GM12878 (cell line): ENCODE measurements around the gene RGR. TPM values are rescaled to one million over a fixed set of nuclear protein-coding genes. Genes with fewer than 3 reads are reported as not detected.
A peak's percentile ranks its signal among the peaks of the same experiment; 100 is the strongest.

ENCODE experiments used
- BRCA1 ChIP-seq: IDR thresholded peaks from 2 replicates; pipeline ENCODE4 v1.6.1; 2011; ENCODE audit warnings: low read depth, low read length, improper control_type of control experiment
- FOS ChIP-seq: IDR thresholded peaks from 3 replicates; pipeline ENCODE4 v1.6.1; 2011; ENCODE audit warnings: borderline replicate concordance; ENCODE audit not compliant: insufficient read length; ENCODE audit errors: extremely low read depth
- HDAC6 ChIP-seq: fragments of 200-600 bp; sonication (generic); IDR thresholded peaks from one replicate; pipeline ENCODE4 v1.8.0; 2017; ENCODE audit warnings: antibody characterized with exemption; ENCODE audit not compliant: unreplicated experiment
- IRF4 ChIP-seq: IDR thresholded peaks from 2 replicates; pipeline ENCODE4 v1.6.1; 2011; ENCODE audit warnings: low read depth, low read length
- KAT2A ChIP-seq: conservative IDR thresholded peaks from 2 replicates; pipeline ENCODE4 v1.6.1; 2011; ENCODE audit warnings: low read depth, low read length; ENCODE audit not compliant: control insufficient read depth
- NFXL1 ChIP-seq: fragments of 450-650 bp; IDR thresholded peaks from 2 replicates; pipeline ENCODE4 v1.6.1; 2017; ENCODE audit warnings: antibody characterized with exemption, mild to moderate bottlenecking, borderline replicate concordance
- NR2C1 ChIP-seq: fragments of 450-650 bp; IDR thresholded peaks from 2 replicates; pipeline ENCODE4 v1.6.1; 2017; ENCODE audit warnings: antibody characterized with exemption, mild to moderate bottlenecking, moderate library complexity
- NR2F1 ChIP-seq: fragments of 450-650 bp; conservative IDR thresholded peaks from 2 replicates; pipeline ENCODE4 v1.6.1; 2017; ENCODE audit warnings: mild to moderate bottlenecking
- RCOR1 ChIP-seq: conservative IDR thresholded peaks from 2 replicates; pipeline ENCODE4 v1.6.1; 2012; ENCODE audit warnings: low read depth, low read length, improper control_type of control experiment
- ZNF274 ChIP-seq: IDR thresholded peaks from one replicate; pipeline ENCODE4 v1.8.0; 2011; ENCODE audit not compliant: insufficient read length, insufficient read depth
- ZNF592 ChIP-seq: fragments of 450-650 bp; IDR thresholded peaks from 2 replicates; pipeline ENCODE4 v1.6.1; 2017; ENCODE audit warnings: mild to moderate bottlenecking, moderate library complexity
- polyA plus RNA-seq, 11 experiments: library from polyadenylated mRNA; depleted of rRNA in 4 of 11; unstranded in 6 of 11; stranded (reverse) in 5 of 11; fragments of >200 nt; fragmentation: Nextera tagmentation in 4 of 11; fragmentation: Illumina TruSeq in 1 of 11; extraction: Ambion mirVana in 4 of 11; extraction: Trizol in 1 of 11; gene quantifications; 1 replicate in 1 of 11; 2 replicates in 10 of 11; pipeline versions ENCODE4 v1.2.1 to v1.2.3, GENCODE V29; 2011 to 2016; ENCODE audit warnings: inconsistent platforms in 2 of 11, missing spikeins in 2 of 11, low read depth in 1 of 11
- total RNA-seq, 4 experiments: library from RNA; depleted of rRNA in 3 of 4; stranded (reverse); fragments of >200 nt in 3 of 4; fragmentation: Illumina TruSeq in 1 of 4; extraction: Trizol in 1 of 4; gene quantifications; 2 replicates each; pipeline versions ENCODE4 v1.2.1 to v1.2.3, GENCODE V29; 2013 to 2021

The RGR gene
- total and polyA plus RNA-seq, 10 of the 15 experiments (the other 5 are each of a cell fraction or from before 2014, with no cell fraction given): not detected

GRCh38 chr10:84201244-84201606 is 43.6 kb upstream of the RGR start (continued):
- TF ChIP-seq ZNF592 (no peak), BRCA1 (no peak), NR2C1 (0 out of 2 replicates have a peak, but pooled peaks have one; percentile 23), IRF4 (no peak), RCOR1 (no peak), FOS (no peak), HDAC6 (no peak), NFXL1 (no peak), NR2F1 (peak; percentile 78), ZNF274 (no peak), KAT2A (no peak)
